Gastroesophageal sphincter (tissue), 3 donors: Measurements from ENCODE around the gene CROCC2.

Source experiments
- EP300 ChIP-seq: sonication (generic); formaldehyde crosslinking; IDR thresholded peaks from one replicate; pipeline ENCODE4 v1.6.1; 2017; ENCODE audit warnings: antibody characterized with exemption, mild to moderate bottlenecking
- POLR2A ChIP-seq, 2 donors: fragments of 450-650 bp; IDR thresholded peaks; one replicate each; pipeline ENCODE4 v1.6.1; 2017; ENCODE audit warnings: antibody characterized with exemption in 2 of 2, mild to moderate bottlenecking in 2 of 2, moderate library complexity in 1 of 2
- POLR2AphosphoS5 ChIP-seq: sonication (generic); formaldehyde crosslinking; IDR thresholded peaks from one replicate; pipeline ENCODE4 v1.6.1; 2017; ENCODE audit warnings: antibody characterized with exemption
- TF ChIP-seq, protein P1 (sequence below), 4 experiments: fragments of 200-600 bp in 2 of 4; fragments of 450-650 bp in 2 of 4; sonication (generic) in 1 of 4; IDR thresholded peaks; one replicate each; pipeline ENCODE4 v1.5.1; 2017 to 2019; ENCODE audit warnings: antibody characterized with exemption in 4 of 4, mild to moderate bottlenecking in 2 of 4, moderate library complexity in 2 of 4

DNA sequence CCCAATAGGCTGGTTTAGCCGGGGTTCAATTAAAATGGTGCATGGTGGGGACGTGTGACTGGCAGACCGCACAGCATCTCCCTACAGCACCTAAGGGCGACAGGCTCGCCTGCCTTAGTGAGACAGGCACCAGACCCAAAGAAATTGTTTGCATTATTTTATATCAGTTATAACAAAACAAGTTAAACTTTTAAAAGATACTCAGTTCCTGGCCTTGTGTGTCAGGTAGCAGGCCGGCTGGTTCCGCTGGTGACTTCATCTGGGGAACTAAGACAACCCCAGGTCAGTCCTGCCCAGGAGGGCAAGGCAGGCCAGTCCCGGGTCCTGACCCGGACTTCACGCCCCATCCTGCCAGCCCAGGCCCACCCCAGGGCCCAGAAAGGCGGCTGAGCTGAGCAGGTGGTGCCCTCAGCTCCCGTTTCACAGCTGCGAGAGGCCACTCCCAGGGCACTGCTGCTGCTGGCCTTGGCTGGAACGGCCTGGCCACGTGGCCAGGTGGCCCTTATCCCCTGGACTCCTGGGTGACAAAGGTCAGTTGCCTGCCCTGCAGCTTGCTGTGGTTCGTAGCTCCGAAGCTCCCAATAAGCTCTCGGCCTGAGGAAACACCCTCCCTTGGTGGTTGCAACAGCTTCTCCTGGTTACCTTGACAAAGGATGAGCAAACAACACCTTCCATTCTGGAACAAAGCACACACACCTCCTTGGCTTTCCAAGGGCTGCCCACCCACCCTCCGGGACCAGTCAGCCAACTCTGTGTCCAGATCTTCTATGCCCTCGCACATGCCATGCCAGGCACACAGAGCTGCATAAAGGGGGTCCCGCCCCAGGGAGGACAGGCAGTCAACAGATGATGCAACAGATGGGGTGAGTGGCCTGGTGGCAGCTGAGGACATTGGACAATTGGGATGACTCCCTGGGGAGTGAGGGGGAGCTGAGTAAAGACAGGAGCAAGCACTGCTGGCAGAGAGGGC lies 48.8 kb upstream of the CROCC2 start:
- TF ChIP-seq EP300 (no peak), POLR2AphosphoS5 (no peak), POLR2A (IDR thresholded peaks at IDR 0.05) (no peak)
- TF ChIP-seq, protein P1, sequence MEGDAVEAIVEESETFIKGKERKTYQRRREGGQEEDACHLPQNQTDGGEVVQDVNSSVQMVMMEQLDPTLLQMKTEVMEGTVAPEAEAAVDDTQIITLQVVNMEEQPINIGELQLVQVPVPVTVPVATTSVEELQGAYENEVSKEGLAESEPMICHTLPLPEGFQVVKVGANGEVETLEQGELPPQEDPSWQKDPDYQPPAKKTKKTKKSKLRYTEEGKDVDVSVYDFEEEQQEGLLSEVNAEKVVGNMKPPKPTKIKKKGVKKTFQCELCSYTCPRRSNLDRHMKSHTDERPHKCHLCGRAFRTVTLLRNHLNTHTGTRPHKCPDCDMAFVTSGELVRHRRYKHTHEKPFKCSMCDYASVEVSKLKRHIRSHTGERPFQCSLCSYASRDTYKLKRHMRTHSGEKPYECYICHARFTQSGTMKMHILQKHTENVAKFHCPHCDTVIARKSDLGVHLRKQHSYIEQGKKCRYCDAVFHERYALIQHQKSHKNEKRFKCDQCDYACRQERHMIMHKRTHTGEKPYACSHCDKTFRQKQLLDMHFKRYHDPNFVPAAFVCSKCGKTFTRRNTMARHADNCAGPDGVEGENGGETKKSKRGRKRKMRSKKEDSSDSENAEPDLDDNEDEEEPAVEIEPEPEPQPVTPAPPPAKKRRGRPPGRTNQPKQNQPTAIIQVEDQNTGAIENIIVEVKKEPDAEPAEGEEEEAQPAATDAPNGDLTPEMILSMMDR (IDR thresholded peaks at IDR 0.05) = no peak
